Duodenal mucosa (tissue), 2 donors: ENCODE data around the gene PRIM1.

ENCODE experiments used
- H3K27ac ChIP-seq: one replicate; pipeline ENCODE4 v1.7.0; 2013; ENCODE audit warnings: low read depth, low read length
- H3K27me3 ChIP-seq, 2 donors: one replicate each; pipeline ENCODE4 v1.7.0; 2013; ENCODE audit warnings: low read length in 2 of 2, control low read depth in 1 of 2; ENCODE audit not compliant: insufficient read depth in 2 of 2, control insufficient read depth in 1 of 2
- H3K36me3 ChIP-seq, 2 donors: one replicate each; pipeline ENCODE4 v1.7.0; 2013; ENCODE audit warnings: low read length in 2 of 2, control low read depth in 1 of 2; ENCODE audit not compliant: insufficient read depth in 2 of 2, control insufficient read depth in 1 of 2
- H3K4me1 ChIP-seq, 2 donors: one replicate each; pipeline ENCODE4 v1.7.0; 2013; ENCODE audit warnings: low read length in 2 of 2, control low read depth in 1 of 2; ENCODE audit not compliant: insufficient read depth in 2 of 2, control insufficient read depth in 1 of 2
- H3K4me3 ChIP-seq, 2 donors: one replicate each; pipeline ENCODE4 v1.7.0; 2013; ENCODE audit warnings: low read length in 2 of 2, low read depth in 1 of 2
- H3K9ac ChIP-seq, 2 donors: one replicate each; pipeline ENCODE4 v1.7.0; 2013; ENCODE audit warnings: low read length in 2 of 2, low read depth in 1 of 2
- H3K9me3 ChIP-seq, 2 donors: one replicate each; pipeline ENCODE4 v1.7.0; 2013; ENCODE audit warnings: low read length in 2 of 2, control low read depth in 1 of 2; ENCODE audit not compliant: control insufficient read depth in 1 of 2

The PRIM1 gene

DNA sequence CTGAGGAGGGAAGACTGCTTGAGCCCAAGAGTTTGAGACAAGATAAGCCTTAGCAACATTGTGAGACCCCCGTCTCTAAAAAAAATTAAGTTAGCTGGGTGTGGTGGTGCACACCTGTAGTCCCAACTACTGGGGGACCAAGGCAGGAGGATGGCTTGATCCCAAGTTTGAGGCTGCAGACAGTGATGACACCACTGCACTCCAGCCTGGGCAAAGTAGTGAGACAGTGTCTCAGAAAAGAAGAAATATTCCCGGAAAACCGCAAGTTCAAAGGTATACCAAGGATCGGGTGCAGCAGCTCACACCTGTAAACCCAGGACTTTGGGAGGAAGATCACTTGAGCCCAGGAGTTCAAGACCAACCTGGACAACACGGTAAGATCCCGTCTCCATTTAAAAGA is 69.8 kb downstream of the PRIM1 start:
- peaks cover 10 to 25% of the 10 kb centered on the region in 2 donors for H3K4me1 ChIP-seq

More for the DNA sequence above, 69.8 kb downstream of the PRIM1 start:
- H3K4me3 ChIP-seq: no peak overlapping the region
- no peaks in the 10 kb centered on the region for H3K27me3 ChIP-seq
- peaks cover 0 to 19% of the 10 kb centered on the region in 2 donors for H3K36me3 ChIP-seq
- H3K27ac ChIP-seq: no peak overlapping the region
- H3K9me3 ChIP-seq: no peaks in the 10 kb centered on the region
- H3K9ac ChIP-seq: no peak overlapping the region
